Inflammatory macrophage treated with lipopolysaccharide for 4 hours (primary cell): ENCODE data around the gene ASTN2.

Source experiments
- DNase-seq: peaks from one replicate; pipeline ENCODE4 v3.0.0-alpha.2; 2020

The ASTN2 gene

GRCh38 chr9:116589392-116590354 lies 825.2 kb downstream of the ASTN2 start:
- peak; percentile 65 for DNase-seq

GRCh38 chr9:116587919-116588318 lies 826.9 kb downstream of the ASTN2 start:
- DNase-seq: no peak

- DNase-seq: no peak
Measured at GRCh38 chr9:116585896-116586295, 829.0 kb downstream of the ASTN2 start.

- DNase-seq: no peak
Measured at GRCh38 chr9:116585204-116585603, 829.7 kb downstream of the ASTN2 start.

GRCh38 chr9:116580853-116581252 lies 834.0 kb downstream of the ASTN2 start:
- DNase-seq: no peak

- DNase-seq: no peak
Measured at GRCh38 chr9:116576386-116576785, 838.5 kb downstream of the ASTN2 start.

- no peak for DNase-seq
Measured at GRCh38 chr9:116574027-116574679, 840.7 kb downstream of the ASTN2 start.

GRCh38 chr9:116572095-116572748 lies 842.6 kb downstream of the ASTN2 start:
- DNase-seq: peak; percentile 54

- DNase-seq: no peak
Measured at GRCh38 chr9:116569111-116569510, 845.7 kb downstream of the ASTN2 start.

GRCh38 chr9:116566677-116567488 lies 848.0 kb downstream of the ASTN2 start:
- DNase-seq: no peak

- no peak for DNase-seq
Measured at GRCh38 chr9:116565986-116566385, 848.9 kb downstream of the ASTN2 start.

- no peak for DNase-seq
Measured at GRCh38 chr9:116564266-116564793, 850.5 kb downstream of the ASTN2 start.

GRCh38 chr9:116558818-116559540 lies 855.9 kb downstream of the ASTN2 start:
- no peak for DNase-seq

GRCh38 chr9:116558035-116558434 lies 856.8 kb downstream of the ASTN2 start:
- no peak for DNase-seq

- no peak for DNase-seq
Measured at GRCh38 chr9:116555556-116556155, 859.2 kb downstream of the ASTN2 start.

- no peak for DNase-seq
Measured at GRCh38 chr9:116555119-116555518, 859.7 kb downstream of the ASTN2 start.

- DNase-seq: peak; percentile 5
Measured at GRCh38 chr9:116550696-116551436, 864.0 kb downstream of the ASTN2 start.

GRCh38 chr9:116549786-116550660 lies 864.8 kb downstream of the ASTN2 start:
- DNase-seq: no peak

GRCh38 chr9:116549061-116549664 lies 865.7 kb downstream of the ASTN2 start:
- DNase-seq: peak; percentile 93
